HCT116 (cell line): ENCODE measurements around the gene BAD. TPM values are rescaled to one million over a fixed set of nuclear protein-coding genes. Genes with fewer than 3 reads are reported as not detected.

Experiments
- ATAC-seq: fragments of 200-7000 bp; cut with Tn5 transposase; 2 replicates; pipeline ENCODE4 v1.9.1; 2020; ENCODE audit warnings: mild to moderate bottlenecking, moderate library complexity
- BruUV-seq: library from RNA; stranded (reverse); fragments of 400-500 nt; replicated peaks from 2 replicates; lab custom pipeline; 2021; lab: Mats Ljungman, UMichigan
- CTCF ChIA-PET: fragments of 300-600 bp; sonication (Branson Sonifier 250); formaldehyde crosslinking; loops from one replicate; lab custom pipeline; 2021; ENCODE audit warnings: antibody characterized with exemption; lab: Charles Lee
- POLR2A ChIA-PET: fragments of 300-600, 350-600 bp; sonication (Branson Sonifier 250); formaldehyde crosslinking; loops from one replicate; lab custom pipeline; 2021; ENCODE audit warnings: antibody characterized with exemption; lab: Charles Lee
- RAD21 ChIA-PET, 2 experiments: fragments of 300-600 bp; sonication (Branson Sonifier 250); formaldehyde crosslinking; loops; one replicate each; lab custom pipeline; 2023; ENCODE audit warnings: low total read pairs in 2 of 2; ENCODE audit not compliant: uncharacterized antibody in 2 of 2, unreplicated experiment in 2 of 2, low non-redundant PET in 1 of 2; lab: Charles Lee
- DNase-seq: peaks from one replicate; pipeline ENCODE4 v3.0.0-alpha.2; 2010; ENCODE audit warnings: low read depth, low spot score
- H2AFZ ChIP-seq: fragments of 200-600 bp; shearing (Covaris generic), sonication (generic); 2 replicates; pipeline ENCODE4 v1.6.1; 2017; ENCODE audit warnings: low read depth, mixed run types, mixed read lengths, antibody characterized with exemption, low read length; ENCODE audit not compliant: poor library complexity, severe bottlenecking
- H3K27ac ChIP-seq: 2 replicates; pipeline ENCODE4 v1.5.1; 2012; ENCODE audit warnings: low read depth, low read length
- H3K27me3 ChIP-seq: fragments of 200-600 bp; sonication (generic); 2 replicates; pipeline ENCODE4 v1.6.1; 2016; ENCODE audit warnings: mixed run types, low read length, mixed read lengths; ENCODE audit not compliant: insufficient read depth
- H3K36me3 ChIP-seq, 2 experiments: fragments of 200-500 bp in 1 of 2; fragments of 200-600 bp in 1 of 2; sonication (Bioruptor generic) in 1 of 2; sonication (generic) in 1 of 2; 2 replicates each; pipeline versions ENCODE4 v1.5.1 to v1.6.1; 2014 to 2016; ENCODE audit warnings: low read length in 2 of 2, inconsistent platforms in 1 of 2, mixed read lengths in 1 of 2, mixed run types in 1 of 2; ENCODE audit not compliant: insufficient read depth in 2 of 2, control insufficient read depth in 1 of 2
- H3K4me1 ChIP-seq, 2 experiments: fragments of 200-600 bp in 1 of 2; sonication (generic) in 1 of 2; 2 replicates each; pipeline versions ENCODE4 v1.5.1 to v1.6.1; 2012 to 2017; ENCODE audit warnings: low read length in 2 of 2, inconsistent platforms in 1 of 2, mild to moderate bottlenecking in 1 of 2, mixed read lengths in 1 of 2, mixed run types in 1 of 2, moderate library complexity in 1 of 2; ENCODE audit not compliant: insufficient read depth in 2 of 2, control insufficient read depth in 1 of 2
- H3K4me2 ChIP-seq: fragments of 200-600 bp; sonication (generic); 2 replicates; pipeline ENCODE4 v1.6.1; 2017; ENCODE audit warnings: mixed run types, low read length, mixed read lengths
- H3K4me3 ChIP-seq, 2 experiments: fragments of 200-600 bp in 1 of 2; sonication (generic) in 1 of 2; replicated peaks in 1 of 2; 2 replicates each; pipeline ENCODE4 v1.5.1; 2011 to 2016; ENCODE audit warnings: low read length in 2 of 2, control low read depth in 1 of 2, low read depth in 1 of 2, mild to moderate bottlenecking in 1 of 2, mixed read lengths in 1 of 2, mixed run types in 1 of 2
- H3K79me2 ChIP-seq: fragments of 200-600 bp; sonication (generic); 2 replicates; pipeline ENCODE4 v1.6.1; 2017; ENCODE audit warnings: mild to moderate bottlenecking, mixed run types, low read length, moderate library complexity, mixed read lengths; ENCODE audit not compliant: insufficient read depth
- H3K9ac ChIP-seq: fragments of 200-600 bp; sonication (generic); 2 replicates; pipeline ENCODE4 v1.6.1; 2016; ENCODE audit warnings: low read length, mixed read lengths
- H3K9me2 ChIP-seq: fragments of 200-600 bp; sonication (generic), shearing (Covaris generic); 2 replicates; pipeline ENCODE4 v1.6.1; 2017; ENCODE audit warnings: mixed run types, mild to moderate bottlenecking, moderate library complexity; ENCODE audit not compliant: insufficient read depth
- H3K9me3 ChIP-seq, 2 experiments: fragments of 200-500 bp in 1 of 2; fragments of 200-600 bp in 1 of 2; sonication (Bioruptor generic) in 1 of 2; sonication (generic) in 1 of 2; 2 replicates each; pipeline ENCODE4 v1.6.1; 2014 to 2017; ENCODE audit warnings: low read length in 2 of 2, mixed read lengths in 2 of 2, inconsistent platforms in 1 of 2, low read depth in 1 of 2, mild to moderate bottlenecking in 1 of 2, mixed run types in 1 of 2, moderate library complexity in 1 of 2; ENCODE audit not compliant: control insufficient read depth in 1 of 2, insufficient read depth in 1 of 2
- H4K20me1 ChIP-seq: fragments of 200-600 bp; sonication (generic), shearing (Covaris generic); 2 replicates; pipeline ENCODE4 v1.6.1; 2017; ENCODE audit warnings: mixed run types, mild to moderate bottlenecking, moderate library complexity; ENCODE audit not compliant: insufficient read depth
- CEBPB ChIP-seq: IDR thresholded peaks from 2 replicates; pipeline ENCODE4 v1.6.1; 2012; ENCODE audit warnings: low read depth
- EZH2 ChIP-seq: fragments of 200-600 bp; sonication (generic); IDR thresholded peaks from 2 replicates; pipeline ENCODE4 v1.6.1; 2017; ENCODE audit warnings: antibody characterized with exemption, mixed run types
- EZH2phosphoT487 ChIP-seq: fragments of 200-600 bp; IDR thresholded peaks from 2 replicates; pipeline ENCODE4 v1.6.1; 2018; ENCODE audit warnings: antibody characterized with exemption, borderline replicate concordance
- JUND ChIP-seq: IDR thresholded peaks from 2 replicates; pipeline ENCODE4 v1.6.1; 2012
- POLR2A ChIP-seq: IDR thresholded peaks from 2 replicates; pipeline ENCODE4 v1.7.0; 2011; ENCODE audit warnings: borderline replicate concordance; ENCODE audit not compliant: insufficient read depth, insufficient read length; ENCODE audit errors: extremely low read depth
- POLR2AphosphoS5 ChIP-seq: IDR thresholded peaks from 2 replicates; pipeline ENCODE4 v1.6.1; 2011; ENCODE audit warnings: mild to moderate bottlenecking, low read depth, low read length, moderate library complexity
- REST ChIP-seq: IDR thresholded peaks from 2 replicates; pipeline ENCODE4 v1.6.1; 2012; ENCODE audit warnings: low read depth
- SIN3A ChIP-seq: IDR thresholded peaks from 2 replicates; pipeline ENCODE4 v1.6.1; 2012; ENCODE audit warnings: low read depth
- TCF7L2 ChIP-seq: IDR thresholded peaks from 2 replicates; pipeline ENCODE4 v1.7.0; 2011; ENCODE audit warnings: borderline replicate concordance, inconsistent platforms; ENCODE audit not compliant: insufficient read depth, insufficient read length; ENCODE audit errors: extremely low read depth
- ZNF274 ChIP-seq: fragments of 200-500 bp; sonication (Bioruptor generic); IDR thresholded peaks from 2 replicates; pipeline ENCODE4 v1.6.1; 2014; ENCODE audit warnings: mild to moderate bottlenecking, low read depth, low read length, inconsistent platforms
- intact Hi-C: fragments of 100-400 bp; cut with micrococcal nuclease; formaldehyde crosslinking; loops from 2 replicates; pipeline ENCODE4 v1.10.0; 2022
- total RNA-seq: library from RNA; stranded (reverse); gene quantifications from one replicate; pipeline ENCODE4 v1.2.1, GENCODE V29; 2021; ENCODE audit not compliant: unreplicated experiment
- TF ChIP-seq, protein P1 (sequence below), 3 experiments: fragments of 200-600 bp in 1 of 3; sonication (generic) in 1 of 3; IDR thresholded peaks in 2 of 3; conservative IDR thresholded peaks in 1 of 3; 2 replicates each; pipeline ENCODE4 v1.5.1; 2012 to 2017; ENCODE audit warnings: low read depth in 2 of 3, low read length in 2 of 3, antibody characterized with exemption in 1 of 3, borderline replicate concordance in 1 of 3, control low read depth in 1 of 3, mild to moderate bottlenecking in 1 of 3, mixed read lengths in 1 of 3, mixed run types in 1 of 3, moderate library complexity in 1 of 3; ENCODE audit not compliant: insufficient read depth in 1 of 3
- TF ChIP-seq, protein P2 (sequence below): IDR thresholded peaks from 2 replicates; pipeline ENCODE4 v1.6.1; 2012

BAD gene
- total RNA-seq, 1 experiment from 2014 or later: 51.9 TPM

DNA sequence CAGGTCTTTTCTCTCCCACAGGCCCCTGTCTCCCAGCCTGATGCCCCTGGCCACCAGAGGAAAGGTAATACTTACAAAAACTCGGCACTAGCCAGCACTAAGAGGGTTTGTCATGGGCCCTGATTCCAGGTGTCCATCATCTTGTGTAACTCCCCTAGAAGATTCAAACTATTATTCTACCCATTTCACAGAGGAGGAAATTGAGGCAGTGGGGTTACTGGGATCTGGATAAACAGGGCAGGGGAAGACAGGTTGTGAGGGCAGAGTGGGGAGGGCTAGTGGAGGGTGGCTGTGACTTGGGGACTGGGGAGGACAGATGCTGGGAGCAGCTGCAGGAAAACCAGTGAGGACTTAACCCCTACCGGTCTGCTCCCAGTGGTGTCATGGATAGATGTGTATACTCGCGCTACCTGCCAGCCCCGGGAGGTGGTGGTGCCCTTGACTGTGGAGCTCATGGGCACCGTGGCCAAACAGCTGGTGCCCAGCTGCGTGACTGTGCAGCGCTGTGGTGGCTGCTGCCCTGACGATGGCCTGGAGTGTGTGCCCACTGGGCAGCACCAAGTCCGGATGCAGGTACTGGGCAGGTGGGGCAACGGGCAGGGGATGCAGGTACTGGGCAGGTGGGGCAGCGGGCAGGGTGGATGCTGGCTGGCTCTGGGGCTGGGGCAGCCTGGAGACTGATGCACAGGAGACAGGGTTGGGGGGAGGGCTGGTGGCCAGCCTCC, 48.9 kb downstream of the BAD start:
- H3K4me2 ChIP-seq: peak overlapping the region; percentile 100
- H2AFZ ChIP-seq: no peak overlapping the region
- peak overlapping the region; percentile 87 for H3K27ac ChIP-seq
- TF ChIP-seq SIN3A: no peak
- ChIA-PET CTCF (no interaction called here), RAD21 (no interaction called here), POLR2A (interaction anchor here (1.0 kb wide), 1 partner anchor 16 kb away, joined by 3 read pairs; no protein-coding TSS in a partner anchor)
- H3K27me3 ChIP-seq: no peaks in the 10 kb centered on the region
- intact Hi-C loops: no loop called here
- peaks cover 8% of the 10 kb centered on the region for H3K79me2 ChIP-seq
- TSS peak; percentile 39 for BruUV-seq
- H3K4me3 ChIP-seq: peak overlapping the region; percentile 55 to 79
- H3K9ac ChIP-seq: peak overlapping the region; percentile 75
- peaks cover 27 to 70% of the 10 kb centered on the region in 2 experiments for H3K4me1 ChIP-seq
- H3K36me3 ChIP-seq: 0 out of 4 replicates have a peak, but pooled peaks cover 0 to 8% of the 10 kb centered on the region in 2 experiments
- H4K20me1 ChIP-seq: no peaks in the 10 kb centered on the region
- no peaks in the 10 kb centered on the region for H3K9me3 ChIP-seq
- ATAC-seq (no peak), DNase-seq (no peak)
- H3K9me2 ChIP-seq: no peaks in the 10 kb centered on the region

- RAD21 ChIA-PET: no interaction called here
Observed at GRCh38 chr11:64234647-64235379, 49.7 kb downstream of the BAD start.

More at GRCh38 chr11:64234647-64235379, 49.7 kb downstream of the BAD start:
- H3K9me2 ChIP-seq: no peaks in the 10 kb centered on the region
- TF ChIP-seq REST (no peak), CEBPB (no peak), JUND (no peak), POLR2AphosphoS5 (peak; percentile 60), EZH2 (no peak), TCF7L2 (no peak), EZH2phosphoT487 (no peak), SIN3A (no peak), ZNF274 (no peak), POLR2A (peak; percentile 22)
- TF ChIP-seq, protein P1, sequence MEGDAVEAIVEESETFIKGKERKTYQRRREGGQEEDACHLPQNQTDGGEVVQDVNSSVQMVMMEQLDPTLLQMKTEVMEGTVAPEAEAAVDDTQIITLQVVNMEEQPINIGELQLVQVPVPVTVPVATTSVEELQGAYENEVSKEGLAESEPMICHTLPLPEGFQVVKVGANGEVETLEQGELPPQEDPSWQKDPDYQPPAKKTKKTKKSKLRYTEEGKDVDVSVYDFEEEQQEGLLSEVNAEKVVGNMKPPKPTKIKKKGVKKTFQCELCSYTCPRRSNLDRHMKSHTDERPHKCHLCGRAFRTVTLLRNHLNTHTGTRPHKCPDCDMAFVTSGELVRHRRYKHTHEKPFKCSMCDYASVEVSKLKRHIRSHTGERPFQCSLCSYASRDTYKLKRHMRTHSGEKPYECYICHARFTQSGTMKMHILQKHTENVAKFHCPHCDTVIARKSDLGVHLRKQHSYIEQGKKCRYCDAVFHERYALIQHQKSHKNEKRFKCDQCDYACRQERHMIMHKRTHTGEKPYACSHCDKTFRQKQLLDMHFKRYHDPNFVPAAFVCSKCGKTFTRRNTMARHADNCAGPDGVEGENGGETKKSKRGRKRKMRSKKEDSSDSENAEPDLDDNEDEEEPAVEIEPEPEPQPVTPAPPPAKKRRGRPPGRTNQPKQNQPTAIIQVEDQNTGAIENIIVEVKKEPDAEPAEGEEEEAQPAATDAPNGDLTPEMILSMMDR (IDR thresholded peaks at IDR 0.05 in 2 of 3, conservative IDR thresholded peaks at IDR 0.05 in 1 of 3; ENCODE audit: borderline replicate concordance in 1 of 3, insufficient read depth in 1 of 3, low read depth in 2 of 3, low read length in 2 of 3): no peak
- TF ChIP-seq, protein P2, sequence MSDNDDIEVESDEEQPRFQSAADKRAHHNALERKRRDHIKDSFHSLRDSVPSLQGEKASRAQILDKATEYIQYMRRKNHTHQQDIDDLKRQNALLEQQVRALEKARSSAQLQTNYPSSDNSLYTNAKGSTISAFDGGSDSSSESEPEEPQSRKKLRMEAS: no peak
- TF ChIP-seq, all 23 proteins: peak for 2
- BruUV-seq: no TSS peak
- ChIA-PET POLR2A (interaction anchor here (1.0 to 1.2 kb wide), 2 partner anchors 17 to 70 kb away, joined by 3 read pairs; no protein-coding TSS in a partner anchor), CTCF (no interaction called here)
- H3K4me3 ChIP-seq: peak overlapping the region; percentile 55 to 79
- H3K9ac ChIP-seq: peak overlapping the region; percentile 75
- H2AFZ ChIP-seq: no peak overlapping the region
- peaks cover 8% of the 10 kb centered on the region for H3K79me2 ChIP-seq
- H3K9me3 ChIP-seq: no peaks in the 10 kb centered on the region
- intact Hi-C loops: no loop called here
- H3K4me1 ChIP-seq: peaks cover 26 to 66% of the 10 kb centered on the region in 2 experiments
- no peaks in the 10 kb centered on the region for H3K27me3 ChIP-seq
- no peak for DNase-seq
- H3K27ac ChIP-seq: peak overlapping the region; percentile 87
- ATAC-seq: peak; percentile 63
- 0 out of 4 replicates have a peak, but pooled peaks cover 0 to 8% of the 10 kb centered on the region in 2 experiments for H3K36me3 ChIP-seq
- H3K4me2 ChIP-seq: peak overlapping the region; percentile 100
- no peaks in the 10 kb centered on the region for H4K20me1 ChIP-seq
